Nephron progenitor cell (in vitro differentiated cells): ENCODE data around the gene CABP1.

Experiments
- DNase-seq: peaks from one replicate; pipeline ENCODE4 v3.0.0; 2021
- H3K27ac Mint-ChIP-seq: 2 replicates; pipeline ENCODE4 v1.8.0; 2021; ENCODE audit warnings: mild to moderate bottlenecking, moderate library complexity, mixed read lengths
- H3K27me3 Mint-ChIP-seq: 2 replicates; pipeline ENCODE4 v1.8.0; 2021; ENCODE audit warnings: mild to moderate bottlenecking, low read depth, mixed read lengths; ENCODE audit not compliant: poor library complexity
- H3K36me3 Mint-ChIP-seq: 2 replicates; pipeline ENCODE4 v1.8.0; 2021; ENCODE audit warnings: low read depth, mixed read lengths
- H3K4me1 Mint-ChIP-seq: 2 replicates; pipeline ENCODE4 v1.8.0; 2021; ENCODE audit warnings: mixed read lengths
- H3K4me3 Mint-ChIP-seq: 2 replicates; pipeline ENCODE4 v1.8.0; 2021; ENCODE audit warnings: mild to moderate bottlenecking, moderate library complexity, mixed read lengths
- H3K9me3 Mint-ChIP-seq: 2 replicates; pipeline ENCODE4 v1.8.0; 2021; ENCODE audit warnings: mild to moderate bottlenecking, moderate library complexity, mixed read lengths
- CTCF ChIP-seq: fragments of 200-600 bp; sonication (generic); IDR thresholded peaks from 2 replicates; pipeline ENCODE4 v1.5.0; 2021; ENCODE audit warnings: antibody characterized with exemption

The CABP1 gene

GRCh38 chr12:120677765-120678473 lies 37.5 kb downstream of the CABP1 start:
- H3K9me3 Mint-ChIP-seq = no peaks in the 10 kb centered on the region
- no peak overlapping the region for H3K4me3 Mint-ChIP-seq
- no peak overlapping the region for H3K27ac Mint-ChIP-seq
- H3K27me3 Mint-ChIP-seq = peaks cover 5% of the 10 kb centered on the region
- no peaks in the 10 kb centered on the region for H3K36me3 Mint-ChIP-seq
- H3K4me1 Mint-ChIP-seq = no peaks in the 10 kb centered on the region
- no peak for DNase-seq
- TF ChIP-seq CTCF = no peak

GRCh38 chr12:120678572-120678971 lies 38.1 kb downstream of the CABP1 start:
- Mint-ChIP-seq H3K4me3 (no peak overlapping the region), H3K4me1 (no peaks in the 10 kb centered on the region), H3K36me3 (no peaks in the 10 kb centered on the region), H3K27me3 (peaks cover 5% of the 10 kb centered on the region), H3K9me3 (no peaks in the 10 kb centered on the region), H3K27ac (no peak overlapping the region)
- no peak for DNase-seq
- TF ChIP-seq CTCF = no peak

GRCh38 chr12:120680165-120680738 lies 39.8 kb downstream of the CABP1 start:
- Mint-ChIP-seq H3K4me1 (no peaks in the 10 kb centered on the region), H3K27ac (no peak overlapping the region), H3K27me3 (peaks cover 4% of the 10 kb centered on the region), H3K36me3 (no peaks in the 10 kb centered on the region), H3K4me3 (no peak overlapping the region), H3K9me3 (no peaks in the 10 kb centered on the region)
- TF ChIP-seq CTCF = no peak
- DNase-seq = no peak

GRCh38 chr12:120684523-120684932 lies 44.1 kb downstream of the CABP1 start:
- H3K9me3 Mint-ChIP-seq = no peaks in the 10 kb centered on the region
- peak overlapping the region; percentile 18 for H3K4me3 Mint-ChIP-seq
- H3K36me3 Mint-ChIP-seq = no peaks in the 10 kb centered on the region
- DNase-seq = no peak
- TF ChIP-seq CTCF = no peak
- H3K27me3 Mint-ChIP-seq = no peaks in the 10 kb centered on the region
- H3K4me1 Mint-ChIP-seq = peaks cover 20% of the 10 kb centered on the region
- H3K27ac Mint-ChIP-seq = no peak overlapping the region

GRCh38 chr12:120685522-120685921 lies 45.1 kb downstream of the CABP1 start:
- H3K9me3 Mint-ChIP-seq = no peaks in the 10 kb centered on the region
- H3K4me3 Mint-ChIP-seq = peak overlapping the region; percentile 91
- no peak for DNase-seq
- H3K27me3 Mint-ChIP-seq = no peaks in the 10 kb centered on the region
- no peaks in the 10 kb centered on the region for H3K36me3 Mint-ChIP-seq
- peaks cover 30% of the 10 kb centered on the region for H3K4me1 Mint-ChIP-seq
- H3K27ac Mint-ChIP-seq = no peak overlapping the region
- no peak for TF ChIP-seq CTCF
